Activated naive CD4-positive, alpha-beta T cell treated with anti-CD3 and anti-CD28 coated beads, Interleukin-2, amount 50 U/mL, for 24 hours (primary cell): ENCODE measurements around the gene NPEPL1.
"Not testable (repeated sequence)": the region's sequence is repeated elsewhere in the genome, so short reads cannot be mapped to it uniquely, and the experiment has no call there.

ENCODE experiments used
- H3K27ac Mint-ChIP-seq: one replicate; pipeline ENCODE4 v1.8.0; 2021; ENCODE audit warnings: mild to moderate bottlenecking, mixed read lengths
- H3K27me3 Mint-ChIP-seq: one replicate; pipeline ENCODE4 v1.8.0; 2021; ENCODE audit warnings: mixed read lengths
- H3K36me3 Mint-ChIP-seq: one replicate; pipeline ENCODE4 v1.8.0; 2021; ENCODE audit warnings: mixed read lengths
- H3K4me1 Mint-ChIP-seq: one replicate; pipeline ENCODE4 v1.8.0; 2021; ENCODE audit warnings: mixed read lengths
- H3K4me3 Mint-ChIP-seq: one replicate; pipeline ENCODE4 v1.8.0; 2021; ENCODE audit warnings: mild to moderate bottlenecking, mixed read lengths
- H3K9me3 Mint-ChIP-seq: one replicate; pipeline ENCODE4 v1.8.0; 2021; ENCODE audit warnings: mixed read lengths

Gene NPEPL1, protein sequence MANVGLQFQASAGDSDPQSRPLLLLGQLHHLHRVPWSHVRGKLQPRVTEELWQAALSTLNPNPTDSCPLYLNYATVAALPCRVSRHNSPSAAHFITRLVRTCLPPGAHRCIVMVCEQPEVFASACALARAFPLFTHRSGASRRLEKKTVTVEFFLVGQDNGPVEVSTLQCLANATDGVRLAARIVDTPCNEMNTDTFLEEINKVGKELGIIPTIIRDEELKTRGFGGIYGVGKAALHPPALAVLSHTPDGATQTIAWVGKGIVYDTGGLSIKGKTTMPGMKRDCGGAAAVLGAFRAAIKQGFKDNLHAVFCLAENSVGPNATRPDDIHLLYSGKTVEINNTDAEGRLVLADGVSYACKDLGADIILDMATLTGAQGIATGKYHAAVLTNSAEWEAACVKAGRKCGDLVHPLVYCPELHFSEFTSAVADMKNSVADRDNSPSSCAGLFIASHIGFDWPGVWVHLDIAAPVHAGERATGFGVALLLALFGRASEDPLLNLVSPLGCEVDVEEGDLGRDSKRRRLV

DNA sequence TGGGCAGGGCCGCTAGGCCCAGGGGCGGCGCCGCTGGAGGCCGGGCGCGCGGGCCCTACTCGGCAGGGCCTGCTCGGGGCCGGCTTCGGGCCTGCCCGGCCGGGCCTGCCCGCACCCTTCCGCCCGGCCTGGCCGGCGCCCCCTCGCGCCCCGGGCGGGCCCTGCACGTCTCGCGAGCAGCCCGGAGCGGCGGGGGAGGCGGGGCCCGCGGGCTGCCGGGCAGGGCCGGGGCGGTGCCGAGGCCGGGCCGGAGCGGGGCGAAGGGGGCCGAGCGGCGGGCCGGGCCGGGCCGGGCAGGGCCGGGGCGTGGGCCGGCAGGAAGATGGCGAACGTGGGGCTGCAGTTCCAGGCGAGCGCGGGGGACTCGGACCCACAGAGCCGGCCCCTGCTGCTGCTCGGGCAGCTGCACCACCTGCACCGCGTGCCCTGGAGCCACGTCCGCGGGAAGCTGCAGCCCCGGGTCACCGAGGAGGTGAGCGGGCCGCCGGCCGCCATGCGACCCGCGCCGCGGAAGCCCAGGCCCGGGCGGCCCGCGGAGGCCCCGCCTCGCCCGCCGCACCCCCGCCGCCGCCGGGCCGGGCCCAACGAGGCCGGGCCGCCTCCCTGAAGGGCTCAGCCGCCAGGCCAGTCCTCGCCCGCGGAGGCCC is at the start of gene NPEPL1:
NPEPL1 (plus strand) TSS at position 222 of the 647 bp plus-strand sequence; CDS start at position 323, 101 bp downstream.
- Mint-ChIP-seq H3K36me3 (no peaks in the 10 kb centered on the region), H3K27ac (peak within 1 kb of the TSS; percentile 76), H3K4me3 (peak within 1 kb of the TSS; percentile 79), H3K27me3 (no peaks in the 10 kb centered on the region), H3K4me1 (peaks cover 9% of the 10 kb centered on the region), H3K9me3 (no peaks in the 10 kb centered on the region)

DNA sequence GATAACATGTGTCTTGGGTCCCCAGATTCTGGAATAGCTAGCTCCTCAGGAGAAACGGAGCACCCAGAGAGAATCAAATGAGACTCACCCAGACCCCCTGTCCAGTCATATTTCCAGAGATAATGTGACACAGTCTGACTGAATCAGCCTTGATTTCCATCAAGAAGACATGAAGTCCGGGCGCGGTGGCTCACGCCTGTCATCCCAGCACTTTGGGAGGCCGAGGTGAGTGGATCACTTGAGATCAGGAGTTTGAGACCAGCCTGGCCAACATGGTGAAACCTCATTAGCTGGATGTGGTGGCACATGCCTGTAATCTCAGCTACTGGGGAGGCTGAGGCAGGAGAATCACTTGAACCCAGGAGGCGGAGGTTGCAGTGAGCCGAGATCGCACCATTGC is 49.7 kb upstream of the NPEPL1 start:
- H3K27me3 Mint-ChIP-seq, H3K4me3 Mint-ChIP-seq, H3K36me3 Mint-ChIP-seq, H3K27ac Mint-ChIP-seq, H3K4me1 Mint-ChIP-seq, H3K9me3 Mint-ChIP-seq: not testable (repeated sequence)

DNA sequence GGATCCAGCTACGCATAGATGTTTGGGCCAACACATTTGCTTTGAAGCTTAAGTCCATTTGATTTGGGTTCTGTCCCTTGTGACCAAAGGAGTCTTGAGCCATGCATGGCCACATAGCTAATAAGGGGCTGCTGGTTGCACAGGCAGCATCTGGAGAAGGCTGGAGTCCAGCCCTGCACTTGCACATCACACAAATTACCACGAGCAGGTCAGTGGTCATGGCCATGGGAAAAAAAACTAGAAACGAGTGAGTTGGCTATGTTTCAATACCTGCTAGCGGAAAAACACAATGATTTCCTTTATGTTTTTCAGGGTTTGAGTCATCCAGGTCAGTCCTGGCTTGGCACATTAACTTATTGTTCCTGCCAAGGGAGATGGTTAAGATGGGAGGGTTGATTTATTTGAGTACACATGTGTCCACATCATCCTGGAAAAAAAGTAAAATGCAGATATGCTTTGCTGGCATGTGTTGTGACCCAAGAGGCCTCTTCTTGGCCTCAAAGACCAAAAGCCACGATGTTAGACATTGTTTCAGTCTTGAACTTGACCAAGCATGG is 47.1 kb upstream of the NPEPL1 start:
- Mint-ChIP-seq H3K27ac (peak overlapping the region; percentile 9), H3K4me1 (peaks cover 6% of the 10 kb centered on the region), H3K27me3 (peaks cover 1% of the 10 kb centered on the region), H3K4me3 (no peak overlapping the region), H3K36me3 (no peaks in the 10 kb centered on the region), H3K9me3 (no peaks in the 10 kb centered on the region)

DNA sequence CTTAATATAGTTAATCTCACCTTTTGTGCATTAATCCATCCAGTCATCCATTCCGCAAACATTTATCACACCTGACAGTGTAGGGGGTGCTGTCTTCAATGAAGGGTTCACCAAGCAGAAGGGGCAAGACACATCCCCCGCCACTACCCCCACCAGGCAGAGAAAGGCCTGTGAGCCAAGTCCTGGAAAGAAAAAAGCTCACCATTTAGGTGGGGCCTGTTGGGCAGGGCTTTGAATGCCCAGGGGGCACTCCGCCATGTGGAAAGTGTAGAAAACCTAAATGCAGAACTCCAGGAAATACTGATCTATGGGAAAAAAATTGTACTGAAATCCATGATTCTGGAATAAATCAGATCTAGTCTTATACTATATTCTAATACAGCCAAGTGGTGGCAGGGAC is 46.3 kb upstream of the NPEPL1 start:
- Mint-ChIP-seq H3K27ac (no peak overlapping the region), H3K27me3 (peaks cover 1% of the 10 kb centered on the region), H3K36me3 (peaks cover 2% of the 10 kb centered on the region), H3K4me1 (peaks cover 6% of the 10 kb centered on the region), H3K9me3 (no peaks in the 10 kb centered on the region), H3K4me3 (no peak overlapping the region)

DNA sequence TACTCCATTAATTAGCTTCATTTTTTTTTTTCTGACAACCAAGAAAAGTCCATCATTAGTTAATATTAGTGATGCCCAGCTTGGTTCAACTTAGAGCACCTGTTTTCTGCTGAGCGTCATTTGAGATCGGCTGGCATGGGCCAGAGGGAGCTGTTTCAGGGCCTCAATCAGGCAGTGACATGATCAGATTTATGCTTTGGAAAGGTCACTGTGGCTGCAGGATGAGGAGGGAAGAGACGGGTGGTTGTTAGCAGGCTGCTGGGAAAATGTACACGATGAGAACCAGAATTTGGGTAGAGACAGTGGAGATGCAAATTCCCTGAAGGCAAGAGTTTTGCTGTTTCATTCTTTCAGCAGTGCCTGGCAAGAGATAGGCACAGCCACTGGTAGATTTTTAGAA is 45.9 kb upstream of the NPEPL1 start:
- H3K36me3 Mint-ChIP-seq, result peaks cover 4% of the 10 kb centered on the region
- no peaks in the 10 kb centered on the region for H3K9me3 Mint-ChIP-seq
- H3K27me3 Mint-ChIP-seq, result peaks cover 1% of the 10 kb centered on the region
- peaks cover 6% of the 10 kb centered on the region for H3K4me1 Mint-ChIP-seq
- no peak overlapping the region for H3K4me3 Mint-ChIP-seq
- H3K27ac Mint-ChIP-seq, result no peak overlapping the region

DNA sequence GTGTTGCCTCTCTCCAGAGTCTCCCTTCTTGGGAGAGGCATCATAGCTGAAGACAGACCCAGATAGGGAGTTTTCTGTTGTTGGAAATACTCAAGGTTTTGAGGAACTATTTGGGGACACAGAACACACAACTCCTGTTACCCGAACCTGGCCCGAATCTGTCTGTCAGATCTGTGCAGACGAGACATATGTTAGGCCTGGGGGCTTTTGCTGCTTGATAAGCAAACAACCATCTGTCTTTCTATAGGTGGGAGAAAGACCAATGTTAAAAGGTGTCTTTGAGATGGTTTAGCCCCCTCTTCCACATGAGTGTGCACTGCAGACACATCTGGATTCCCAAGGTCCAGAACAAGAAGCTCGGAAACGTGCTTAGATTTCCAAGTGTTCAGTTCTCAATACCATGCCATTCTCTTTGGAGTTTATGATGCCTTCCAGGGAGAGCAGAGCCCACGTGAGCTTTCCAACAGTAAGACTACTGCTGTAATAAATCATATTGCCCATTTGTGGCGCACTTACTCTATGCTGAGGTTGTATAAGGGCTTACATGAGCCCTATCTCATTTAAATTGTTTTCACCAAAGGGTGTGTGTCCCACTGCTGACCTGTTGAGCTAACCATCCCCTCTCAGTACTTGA is 45.3 kb upstream of the NPEPL1 start:
- no peak overlapping the region for H3K27ac Mint-ChIP-seq
- peaks cover 6% of the 10 kb centered on the region for H3K4me1 Mint-ChIP-seq
- no peak overlapping the region for H3K4me3 Mint-ChIP-seq
- H3K27me3 Mint-ChIP-seq, result no peaks in the 10 kb centered on the region
- peaks cover 4% of the 10 kb centered on the region for H3K36me3 Mint-ChIP-seq
- H3K9me3 Mint-ChIP-seq, result no peaks in the 10 kb centered on the region

DNA sequence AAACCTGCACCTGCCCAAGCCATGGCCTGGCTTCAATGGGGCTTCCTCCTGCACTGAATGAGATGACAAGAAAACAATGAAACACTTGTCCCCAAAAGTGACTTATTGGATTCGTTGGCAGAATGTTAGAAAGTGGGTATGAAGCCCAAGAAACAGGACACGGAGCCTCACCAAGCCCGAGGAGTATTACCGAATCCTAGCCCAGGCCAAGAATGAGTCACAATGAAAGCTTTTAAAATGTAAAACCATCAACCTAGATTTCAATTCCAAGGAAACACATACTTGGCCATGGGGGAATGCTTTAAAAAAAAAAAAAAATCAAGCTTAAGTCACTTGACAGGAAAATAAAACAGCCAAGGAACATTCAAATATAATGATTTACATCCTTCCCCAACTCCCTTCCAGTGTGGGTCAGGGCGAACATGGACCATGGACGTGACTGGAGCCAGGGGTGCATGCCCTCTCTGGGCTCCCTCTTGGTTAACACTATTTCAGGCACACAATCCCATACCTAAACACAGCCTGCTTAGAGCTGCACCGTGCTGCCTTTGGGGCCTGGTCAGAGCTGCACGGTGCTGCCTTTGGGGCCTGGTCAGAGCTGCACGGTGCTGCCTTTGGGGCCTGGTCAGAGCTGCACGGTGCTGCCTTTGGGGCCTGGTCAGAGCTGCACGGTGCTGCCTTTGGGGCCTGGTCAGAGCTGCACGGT is 44.7 kb upstream of the NPEPL1 start:
- H3K36me3 Mint-ChIP-seq, result peaks cover 4% of the 10 kb centered on the region
- H3K4me1 Mint-ChIP-seq, result peaks cover 6% of the 10 kb centered on the region
- H3K27me3 Mint-ChIP-seq, result no peaks in the 10 kb centered on the region
- no peaks in the 10 kb centered on the region for H3K9me3 Mint-ChIP-seq
- no peak overlapping the region for H3K4me3 Mint-ChIP-seq
- H3K27ac Mint-ChIP-seq, result no peak overlapping the region

DNA sequence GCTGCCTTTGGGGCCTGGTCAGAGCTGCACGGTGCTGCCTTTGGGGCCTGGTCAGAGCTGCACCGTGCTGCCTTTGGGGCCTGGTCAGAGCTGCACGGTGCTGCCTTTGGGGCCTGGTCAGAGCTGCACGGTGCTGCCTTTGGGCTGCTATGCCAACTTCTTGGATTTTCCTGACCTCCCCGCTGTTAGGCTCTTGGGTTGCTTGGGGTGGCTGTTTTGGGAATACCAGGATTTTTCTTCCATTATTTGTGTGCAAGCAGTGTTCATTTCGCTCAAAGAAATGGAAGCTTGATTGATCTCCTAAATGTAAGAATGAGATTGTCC is 44.1 kb upstream of the NPEPL1 start:
- H3K9me3 Mint-ChIP-seq, H3K27me3 Mint-ChIP-seq, H3K36me3 Mint-ChIP-seq: not testable (repeated sequence)
- Mint-ChIP-seq H3K4me3 (peak overlapping the region; percentile 81), H3K27ac (peak overlapping the region; percentile 89), H3K4me1 (peaks cover 11% of the 10 kb centered on the region)

DNA sequence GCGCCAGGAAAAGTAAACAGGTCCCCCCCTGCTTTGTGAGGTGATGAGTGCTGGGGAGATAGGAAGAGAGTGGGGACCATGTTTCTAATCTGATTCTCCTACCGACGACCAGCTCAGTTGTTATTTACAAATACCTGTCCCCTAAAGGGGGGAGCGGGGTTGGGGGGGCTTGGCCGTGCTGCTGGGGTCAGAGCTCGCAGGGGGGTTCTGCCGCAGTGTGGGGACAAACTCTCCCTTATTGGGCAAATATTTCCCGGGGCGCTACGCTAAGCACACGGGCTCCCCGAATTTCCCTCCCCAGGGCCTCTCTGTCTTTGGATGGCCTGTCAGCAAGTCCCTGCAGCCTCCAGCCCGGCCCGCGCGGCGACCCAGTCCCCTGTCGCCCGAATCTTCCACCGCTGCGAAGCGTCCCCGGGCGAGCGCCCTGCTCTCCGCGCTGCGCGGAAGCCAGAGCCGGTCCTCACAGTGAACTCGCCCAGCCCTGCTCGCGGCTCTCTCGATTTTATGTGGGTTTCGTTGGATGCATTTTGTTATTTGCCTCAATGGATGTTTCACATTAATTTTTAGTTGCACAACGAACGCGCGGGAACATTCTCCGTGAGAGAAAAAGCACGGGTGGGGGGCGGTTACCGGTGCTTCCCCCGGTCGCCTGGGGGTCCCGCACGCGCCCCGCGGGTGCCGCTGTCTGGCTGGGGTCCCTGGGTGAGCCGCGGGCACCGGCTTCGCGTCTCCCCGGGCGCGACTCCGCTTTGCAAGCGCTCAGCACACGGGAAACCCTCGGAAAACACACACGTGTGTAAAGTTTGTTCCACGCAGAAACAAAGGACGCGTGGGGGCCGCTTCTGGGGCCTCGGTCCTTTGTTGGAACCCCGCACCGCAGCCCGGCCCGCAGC is 43.1 kb upstream of the NPEPL1 start:
- H3K36me3 Mint-ChIP-seq, result peaks cover 4% of the 10 kb centered on the region
- H3K9me3 Mint-ChIP-seq, result no peaks in the 10 kb centered on the region
- no peaks in the 10 kb centered on the region for H3K27me3 Mint-ChIP-seq
- H3K27ac Mint-ChIP-seq, result peak overlapping the region; percentile 89
- H3K4me1 Mint-ChIP-seq, result peaks cover 11% of the 10 kb centered on the region
- peak overlapping the region; percentile 81 for H3K4me3 Mint-ChIP-seq

DNA sequence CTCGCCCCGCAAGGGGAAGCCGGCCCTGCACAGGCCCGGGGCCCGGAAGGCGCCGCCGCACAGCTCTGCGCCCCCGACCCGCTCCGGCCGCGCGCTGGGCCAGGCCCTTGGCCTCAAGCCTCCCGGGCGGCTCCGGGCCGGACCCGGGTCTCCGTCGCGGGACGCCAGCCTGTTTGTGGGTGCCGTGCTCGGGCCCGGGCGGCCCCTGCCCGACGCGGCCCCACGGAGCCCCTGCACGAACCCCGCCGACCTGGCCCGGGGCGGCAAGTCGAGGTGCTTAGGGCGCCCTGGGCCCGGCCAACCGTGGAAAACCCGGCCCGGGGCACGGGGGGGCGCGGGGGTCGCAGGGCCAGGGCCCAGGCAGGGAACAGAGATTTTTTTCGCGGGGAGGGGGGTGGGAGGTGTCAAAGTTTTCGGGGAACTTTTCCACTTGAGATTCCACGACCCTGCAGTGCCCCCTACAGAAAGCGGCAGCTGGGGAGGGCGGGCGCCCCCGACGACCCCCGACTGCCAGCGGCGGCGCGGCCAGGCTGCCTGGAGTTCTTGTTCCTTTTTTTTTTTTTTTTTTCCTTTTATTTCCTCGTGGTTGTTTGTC is 42.3 kb upstream of the NPEPL1 start:
- Mint-ChIP-seq H3K4me3 (peak overlapping the region; percentile 99), H3K4me1 (peaks cover 14% of the 10 kb centered on the region), H3K27me3 (no peaks in the 10 kb centered on the region), H3K27ac (peak overlapping the region; percentile 99), H3K9me3 (no peaks in the 10 kb centered on the region), H3K36me3 (peaks cover 4% of the 10 kb centered on the region)

DNA sequence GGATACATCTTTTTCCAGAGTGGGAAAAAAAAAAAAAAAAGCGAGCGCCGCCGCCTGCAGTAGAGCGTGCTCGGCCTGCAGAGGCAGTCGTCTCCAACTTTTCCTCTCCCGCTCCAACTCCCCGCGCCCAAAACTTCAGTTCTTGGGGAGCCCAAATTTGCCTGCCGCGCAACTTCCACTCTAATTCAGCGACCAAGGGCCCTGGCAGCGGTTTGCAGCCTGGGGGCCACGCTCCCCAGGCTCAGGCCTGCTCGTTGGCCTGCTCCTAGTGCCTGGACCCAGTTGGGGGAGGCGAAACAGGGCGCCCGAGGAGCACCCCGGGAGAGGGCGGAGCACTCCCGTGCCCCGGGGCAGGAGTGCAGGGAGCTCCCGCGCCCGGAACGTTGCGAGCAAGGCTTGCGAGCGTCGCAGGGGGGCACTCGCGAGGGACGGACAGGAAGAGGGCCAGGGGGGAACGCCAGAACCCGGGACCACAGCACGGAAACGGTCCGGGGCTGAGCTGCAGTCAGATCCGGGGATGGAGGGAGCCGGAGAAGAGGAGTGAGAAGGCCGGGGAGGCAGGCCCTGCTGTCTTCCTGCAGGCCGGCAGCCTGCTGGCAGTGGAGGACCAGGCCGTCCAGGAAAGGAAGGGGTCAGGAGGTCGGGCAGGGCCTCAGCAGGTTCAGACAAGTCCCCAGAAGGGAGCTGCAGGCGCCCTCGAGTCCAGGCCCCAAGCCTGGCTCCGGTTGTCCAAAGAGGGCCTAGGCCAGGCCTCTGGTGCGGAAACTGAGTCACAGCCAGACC is 41.6 kb upstream of the NPEPL1 start, which contains the start of gene STX16:
STX16 (plus strand) TSS at position 508 of the 783 bp plus-strand sequence. CDS start 724 bp downstream, outside the sequence.
- Mint-ChIP-seq H3K27ac (peak within 1 kb of the TSS; percentile 99), H3K36me3 (peaks cover 4% of the 10 kb centered on the region), H3K9me3 (no peaks in the 10 kb centered on the region), H3K27me3 (no peaks in the 10 kb centered on the region), H3K4me3 (peak within 1 kb of the TSS; percentile 99), H3K4me1 (peaks cover 21% of the 10 kb centered on the region)

DNA sequence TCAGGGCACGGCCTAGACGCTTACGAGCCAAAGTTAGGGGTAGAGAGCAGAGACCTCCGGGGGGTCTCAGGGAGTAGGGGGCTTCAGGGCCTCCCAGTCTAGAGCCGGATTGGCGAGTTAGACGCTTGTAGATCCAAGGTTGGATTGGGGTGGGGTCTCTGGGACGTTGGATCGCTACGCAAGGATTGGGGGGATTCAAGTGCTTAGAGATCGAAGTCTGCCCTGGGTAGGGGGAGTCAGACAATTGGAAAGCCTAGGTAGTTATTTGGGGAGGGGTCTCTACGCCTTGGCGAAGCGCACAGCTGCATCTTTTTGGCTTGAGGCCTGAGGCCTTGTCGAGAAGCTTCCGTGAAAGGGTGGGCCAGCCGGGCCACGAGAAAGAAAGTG is 41.0 kb upstream of the NPEPL1 start:
- Mint-ChIP-seq H3K9me3 (no peaks in the 10 kb centered on the region), H3K36me3 (peaks cover 4% of the 10 kb centered on the region), H3K27me3 (no peaks in the 10 kb centered on the region), H3K27ac (peak overlapping the region; percentile 99), H3K4me1 (peaks cover 27% of the 10 kb centered on the region), H3K4me3 (peak overlapping the region; percentile 99)

DNA sequence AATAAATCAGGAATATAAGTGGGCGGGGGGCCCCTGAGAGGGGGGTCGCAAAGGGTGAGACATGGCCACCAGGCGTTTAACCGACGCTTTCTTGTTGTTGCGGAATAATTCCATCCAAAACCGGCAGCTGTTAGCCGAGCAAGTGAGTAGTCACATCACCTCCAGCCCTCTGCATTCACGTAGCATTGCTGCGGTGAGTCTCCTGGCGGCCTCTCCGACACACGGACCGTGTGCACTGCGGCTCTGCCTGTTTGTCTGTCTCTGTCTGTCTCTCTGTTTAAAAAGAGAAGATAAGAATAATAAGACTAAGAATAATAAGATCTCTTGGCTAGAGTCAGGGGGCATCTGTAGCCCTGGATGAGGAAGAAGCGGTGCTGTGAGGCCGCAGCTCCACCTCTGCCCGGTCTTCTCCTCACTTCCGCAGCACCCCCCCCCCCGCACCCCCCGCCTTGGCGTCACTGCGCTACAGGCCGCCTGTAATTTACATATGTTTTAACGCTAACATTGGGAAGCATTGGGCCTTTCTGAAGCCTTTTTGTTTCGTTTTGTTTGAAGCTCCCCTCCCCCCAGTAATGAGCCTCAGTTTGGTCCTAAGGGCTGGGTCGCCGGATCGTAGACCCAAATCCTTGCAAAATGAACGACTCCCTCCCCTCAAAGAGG is 40.5 kb upstream of the NPEPL1 start:
- no peaks in the 10 kb centered on the region for H3K27me3 Mint-ChIP-seq
- peaks cover 4% of the 10 kb centered on the region for H3K36me3 Mint-ChIP-seq
- peak overlapping the region; percentile 99 for H3K27ac Mint-ChIP-seq
- no peaks in the 10 kb centered on the region for H3K9me3 Mint-ChIP-seq
- peak overlapping the region; percentile 99 for H3K4me3 Mint-ChIP-seq
- peaks cover 32% of the 10 kb centered on the region for H3K4me1 Mint-ChIP-seq
